ENCODE measurements around the gene C10orf143.

Gene C10orf143

DNA sequence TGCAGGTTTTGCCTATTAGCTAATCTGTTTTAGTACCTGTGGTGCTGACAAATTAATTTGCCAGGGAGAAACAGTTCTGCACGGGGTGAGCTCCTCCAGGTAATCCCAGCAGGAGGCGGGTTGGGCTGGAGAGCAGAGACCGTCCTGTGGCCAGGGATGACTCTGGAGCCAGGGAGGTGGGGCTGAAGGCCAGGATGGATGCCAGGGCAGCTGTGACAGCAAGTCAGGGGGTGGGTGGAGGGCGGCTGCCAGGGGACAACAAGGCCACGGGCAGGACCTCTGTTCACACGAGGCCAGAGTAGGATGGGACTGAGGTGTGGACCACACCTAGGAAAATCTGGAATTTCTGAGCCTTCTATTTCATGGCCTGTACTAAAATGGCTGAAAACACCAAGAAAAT is 48.9 kb downstream of the C10orf143 start:
- in situ Hi-C loops (cut with MboI; ENCODE audit: low sequenced_read_pairs), result no loop called here

DNA sequence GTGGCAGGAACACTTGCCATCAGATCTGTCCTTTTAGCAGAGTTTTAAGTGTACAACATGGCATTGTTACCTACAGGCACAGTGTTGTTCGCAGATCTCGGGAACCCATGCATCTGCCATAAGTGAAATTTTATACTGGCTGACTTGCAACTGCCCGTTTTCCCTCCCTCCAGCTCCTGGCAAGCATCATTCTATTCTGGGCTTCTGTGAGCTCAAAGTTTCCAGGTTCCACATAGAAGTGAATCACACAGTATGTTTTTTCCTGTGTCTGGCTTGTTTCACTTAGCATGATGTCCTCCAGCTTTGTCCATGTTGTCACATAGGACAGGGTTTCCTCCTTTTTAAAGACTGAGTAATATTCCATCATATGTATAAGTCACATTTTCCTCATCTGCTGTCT is 56.6 kb downstream of the C10orf143 start:
- in situ Hi-C loops (cut with MboI; ENCODE audit: low sequenced_read_pairs), result no loop called here

DNA sequence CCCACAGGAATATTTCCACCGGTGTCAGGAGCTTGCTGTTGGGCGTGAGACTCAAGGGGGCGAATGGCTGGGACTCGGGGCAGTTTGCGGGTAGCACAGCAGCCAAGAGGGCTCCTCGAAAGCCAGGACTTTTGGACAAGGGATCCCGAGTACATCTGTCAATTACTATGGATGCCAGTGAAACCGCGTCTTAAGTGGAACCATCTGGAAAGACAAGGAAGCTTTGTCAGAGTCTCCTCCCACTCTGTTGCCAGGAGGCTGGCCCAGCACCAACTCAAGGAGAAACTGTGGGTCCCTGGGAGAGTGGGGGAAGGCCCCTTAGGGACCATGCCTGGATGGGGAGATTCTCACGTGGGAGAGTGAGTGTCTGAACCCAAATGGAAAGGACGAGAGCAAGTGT is 57.1 kb downstream of the C10orf143 start:
- in situ Hi-C loops (cut with MboI; ENCODE audit: low sequenced_read_pairs), result no loop called here

DNA sequence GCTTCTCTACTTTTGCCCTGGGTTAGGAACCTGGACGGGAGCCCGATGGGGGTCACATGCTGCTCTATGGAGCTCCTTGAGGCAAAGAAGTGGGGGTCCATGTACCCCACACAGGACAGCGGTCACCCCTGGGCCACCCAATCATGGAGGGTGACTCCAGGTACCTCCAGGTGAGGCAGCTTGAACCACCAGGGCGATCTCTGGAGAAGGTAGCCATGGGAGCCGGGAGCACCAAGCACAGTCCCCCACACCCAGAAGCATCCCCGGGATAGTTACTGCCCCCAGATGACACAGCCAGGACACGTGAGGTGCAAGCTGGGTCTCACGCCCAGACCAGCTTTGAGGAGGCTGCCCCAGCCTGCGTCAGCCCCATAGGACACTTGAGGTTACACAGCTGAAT is 58.4 kb downstream of the C10orf143 start:
- in situ Hi-C loops (cut with MboI; ENCODE audit: low sequenced_read_pairs), result no loop called here

DNA sequence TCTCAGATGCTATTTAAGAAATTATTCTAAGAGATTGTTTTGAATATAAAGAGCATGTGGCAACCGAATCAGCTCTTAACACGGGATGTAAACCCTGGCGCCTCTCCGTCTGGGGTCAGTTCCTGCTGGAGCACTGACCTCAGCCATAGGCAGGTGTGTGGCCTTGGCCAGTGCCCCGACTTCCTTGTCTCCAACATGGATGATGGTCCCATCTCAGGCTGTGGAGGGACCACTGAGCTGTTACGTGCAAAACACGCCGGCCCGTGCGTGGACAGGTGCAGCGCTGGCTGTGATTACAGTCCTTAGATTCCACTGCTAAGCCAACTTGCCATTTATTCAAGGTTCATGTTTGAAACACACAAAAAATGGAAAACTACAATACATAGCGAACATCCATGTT is 59.9 kb downstream of the C10orf143 start:
- in situ Hi-C loops (cut with MboI; ENCODE audit: low sequenced_read_pairs), result no loop called here

DNA sequence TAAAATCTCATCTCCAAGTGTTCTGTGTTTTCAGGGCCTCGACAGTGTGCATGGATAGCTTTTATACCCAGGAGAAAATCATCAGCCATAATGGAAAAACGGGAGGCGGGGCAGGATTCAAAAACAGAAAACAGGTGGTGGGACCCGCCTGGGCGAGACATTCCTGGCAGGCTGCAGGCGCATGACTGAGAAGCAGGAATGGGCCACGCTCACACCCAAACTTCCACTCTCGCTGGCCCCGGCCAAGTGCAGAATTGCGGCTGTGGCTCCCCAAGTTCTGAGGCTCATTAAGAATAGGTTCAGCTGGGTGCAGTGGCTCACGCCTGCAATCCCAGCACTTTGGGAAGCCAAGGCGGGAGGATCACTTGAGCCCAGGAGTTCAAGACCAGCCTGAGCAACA is 60.6 kb downstream of the C10orf143 start:
- in situ Hi-C loops (cut with MboI; ENCODE audit: low sequenced_read_pairs), result no loop called here

DNA sequence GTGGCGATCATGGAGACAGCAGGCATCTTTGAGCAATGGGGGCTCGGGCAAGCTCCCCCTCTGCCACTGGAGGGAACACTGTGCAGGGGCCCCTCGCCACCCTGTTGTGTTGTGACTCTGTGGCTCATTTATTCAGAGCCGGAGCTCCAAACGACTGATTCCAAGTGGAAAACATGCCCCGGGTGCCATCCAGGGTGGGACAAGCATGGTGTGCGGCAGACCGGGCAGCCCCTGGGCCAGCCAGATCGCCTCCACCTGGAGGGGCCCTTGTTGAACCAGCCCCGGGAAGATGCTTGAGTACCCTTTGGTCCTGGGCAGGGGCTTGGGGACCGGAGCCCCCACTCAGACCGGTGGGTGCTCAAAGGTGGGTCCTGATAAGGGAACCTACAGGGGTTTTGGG is 61.4 kb downstream of the C10orf143 start:
- in situ Hi-C loops (cut with MboI; ENCODE audit: low sequenced_read_pairs), result no loop called here

DNA sequence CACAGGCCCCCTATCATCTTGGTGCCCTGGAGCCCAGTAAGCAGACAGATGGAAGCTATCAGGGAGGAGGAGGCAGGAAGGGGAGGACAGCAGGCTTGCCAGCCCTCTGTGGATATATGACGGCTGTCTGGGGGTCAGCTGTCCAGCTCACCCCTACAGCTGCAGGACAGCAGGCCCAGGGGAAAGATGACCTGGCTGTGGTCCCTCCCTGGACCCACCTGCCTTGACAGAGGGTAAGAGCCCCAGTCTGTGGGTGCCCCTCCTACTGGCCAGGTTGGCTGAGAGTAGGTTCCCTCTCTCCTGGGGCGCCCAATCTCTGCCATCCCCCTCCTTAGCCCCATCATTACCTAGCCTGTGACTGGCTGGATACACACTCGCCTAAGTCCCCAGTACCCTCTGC is 62.5 kb downstream of the C10orf143 start:
- in situ Hi-C loops (cut with MboI; ENCODE audit: low sequenced_read_pairs), result no loop called here

DNA sequence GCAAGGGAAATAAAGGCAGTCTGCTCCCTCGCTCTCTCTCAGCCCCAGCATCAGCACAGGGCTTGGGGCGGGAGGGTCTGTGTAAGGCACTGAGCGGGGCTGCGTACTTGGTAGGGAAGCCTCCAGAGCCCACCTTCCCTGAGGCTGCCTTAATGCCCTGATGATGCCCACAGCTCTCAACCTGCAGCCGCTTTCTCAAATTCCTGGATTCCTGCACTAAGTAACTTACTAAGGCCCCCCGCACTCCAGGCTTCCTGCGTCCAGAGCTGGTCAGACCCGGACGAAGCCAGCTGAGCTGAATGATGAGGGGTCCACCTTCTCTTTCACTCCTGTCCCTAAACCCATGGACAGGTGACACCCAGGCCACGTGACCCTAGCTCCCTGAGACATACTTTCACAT is 63.3 kb downstream of the C10orf143 start:
- in situ Hi-C loops (cut with MboI; ENCODE audit: low sequenced_read_pairs), result no loop called here

DNA sequence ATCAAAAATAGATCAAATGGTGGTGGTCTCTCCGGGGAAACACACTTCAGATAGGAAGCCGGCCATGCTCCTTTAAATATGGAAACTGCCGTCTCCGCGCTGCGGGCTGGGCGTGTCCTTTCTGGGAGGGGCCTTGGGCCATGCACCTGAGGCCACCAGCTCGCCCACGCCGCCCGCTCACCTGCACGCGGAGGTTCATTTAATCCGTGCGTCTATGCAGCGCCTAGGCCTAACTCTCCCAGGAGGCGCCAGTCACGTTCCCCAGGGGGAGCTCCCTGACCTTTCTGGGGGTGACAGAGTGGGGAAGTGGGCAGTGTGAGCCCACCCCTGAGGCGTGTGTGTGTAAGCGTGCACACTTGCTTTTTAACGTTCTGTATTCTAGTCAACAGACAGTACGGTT is 64.0 kb downstream of the C10orf143 start:
- in situ Hi-C loops (cut with MboI; ENCODE audit: low sequenced_read_pairs), result no loop called here

DNA sequence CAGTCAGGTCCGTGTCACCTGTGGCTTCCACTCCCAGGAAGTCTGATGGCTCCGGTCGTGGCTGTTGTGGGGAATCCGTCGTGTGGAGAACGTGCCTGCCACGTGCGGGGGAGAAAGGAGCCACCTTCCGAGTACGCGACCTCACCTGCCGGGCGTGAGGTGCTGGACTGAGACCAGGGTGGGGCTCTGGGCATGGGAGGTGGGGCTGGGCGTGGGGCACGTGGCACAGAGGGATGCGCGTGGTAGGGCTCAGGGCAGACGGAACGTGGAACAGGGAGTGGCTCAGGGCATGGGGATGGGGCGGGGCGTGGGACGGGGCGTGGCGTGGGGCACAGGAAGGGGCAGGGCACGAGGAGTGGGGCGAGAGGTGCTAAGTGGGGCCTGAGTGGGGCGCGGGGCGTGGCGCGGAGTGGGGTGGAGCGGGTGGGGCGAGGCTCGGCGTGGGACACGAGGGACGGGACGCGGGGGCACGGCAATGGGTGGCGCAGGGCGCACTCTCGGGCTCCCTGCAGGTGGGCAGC is 64.8 kb downstream of the C10orf143 start:
- in situ Hi-C loops (cut with MboI; ENCODE audit: low sequenced_read_pairs), result no loop called here

DNA sequence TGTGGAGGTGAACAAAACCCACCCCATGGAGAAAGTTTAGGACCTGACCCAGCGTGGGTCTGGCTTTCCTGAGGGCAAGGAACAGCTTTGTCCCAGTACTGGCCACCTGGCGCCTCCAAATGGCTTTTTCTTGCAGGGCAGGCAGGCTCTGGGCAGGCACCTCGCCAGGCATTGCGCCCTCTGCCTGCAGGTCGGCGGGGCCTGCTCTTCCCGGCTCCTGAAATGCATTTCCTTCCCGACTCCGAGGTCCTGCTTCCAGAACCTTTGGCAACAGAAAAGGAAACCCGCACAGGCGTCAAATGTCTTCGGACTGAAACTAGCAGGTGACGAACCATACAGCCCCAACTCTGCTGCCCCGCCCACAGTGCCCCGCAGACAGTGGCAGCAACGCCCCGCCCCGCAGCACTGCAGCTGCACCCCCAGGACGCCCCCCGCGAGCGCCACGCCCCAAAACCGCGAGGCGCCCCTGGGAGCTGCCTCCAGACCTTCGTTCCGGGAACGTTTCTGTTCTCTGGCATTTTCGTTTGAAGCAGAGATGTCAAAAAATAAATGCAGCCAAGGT is 65.5 kb downstream of the C10orf143 start:
- in situ Hi-C loops (cut with MboI; ENCODE audit: low sequenced_read_pairs), result no loop called here

DNA sequence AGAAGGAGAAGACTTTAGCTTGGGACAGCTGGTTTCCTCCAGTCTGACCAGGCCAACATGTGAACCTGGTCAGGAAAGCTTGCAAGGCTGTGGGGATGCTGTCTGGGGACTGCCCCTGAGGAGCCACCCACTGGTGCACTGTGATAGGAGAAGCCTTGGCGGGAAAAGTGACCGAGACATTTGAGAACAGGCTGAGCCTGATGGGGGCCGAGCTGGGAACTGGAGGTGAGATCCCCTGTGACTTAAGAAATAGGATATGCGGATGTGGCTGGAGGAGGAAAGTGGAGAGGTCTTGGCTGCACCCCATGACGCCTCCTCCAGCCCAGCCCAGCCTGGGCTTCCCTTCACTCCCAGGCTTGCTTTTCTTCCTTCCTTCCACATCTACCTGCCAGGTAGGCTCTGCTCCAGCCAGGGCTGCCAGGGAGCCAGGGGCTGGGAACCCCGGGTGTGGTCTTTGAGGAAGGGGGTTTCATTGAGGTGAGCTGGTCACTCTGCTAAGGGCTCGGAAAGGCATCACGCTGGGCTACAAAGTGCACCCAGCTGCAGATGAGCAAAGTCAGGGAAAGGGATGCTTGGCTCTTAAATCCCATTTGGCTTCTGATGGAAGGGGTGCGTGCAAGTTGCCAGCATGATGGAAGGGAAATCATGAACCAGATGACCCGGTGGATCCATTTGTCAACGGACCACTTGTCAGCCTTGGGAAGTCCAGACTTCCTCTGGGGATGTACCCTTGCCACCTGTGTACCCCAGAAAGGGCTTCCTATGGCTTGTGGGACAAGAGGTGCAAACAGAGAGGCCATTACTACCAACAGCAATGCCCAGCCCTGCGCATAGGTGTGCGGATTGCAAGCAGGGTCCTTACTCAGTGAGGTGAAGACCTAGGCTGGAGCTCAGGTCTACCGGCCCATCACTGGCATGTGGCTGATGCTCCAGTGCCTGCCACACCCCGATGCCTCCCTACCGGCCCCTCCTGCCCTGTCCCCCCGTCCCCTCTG is 66.3 kb downstream of the C10orf143 start:
- in situ Hi-C loops (cut with MboI; ENCODE audit: low sequenced_read_pairs), result no loop called here

DNA sequence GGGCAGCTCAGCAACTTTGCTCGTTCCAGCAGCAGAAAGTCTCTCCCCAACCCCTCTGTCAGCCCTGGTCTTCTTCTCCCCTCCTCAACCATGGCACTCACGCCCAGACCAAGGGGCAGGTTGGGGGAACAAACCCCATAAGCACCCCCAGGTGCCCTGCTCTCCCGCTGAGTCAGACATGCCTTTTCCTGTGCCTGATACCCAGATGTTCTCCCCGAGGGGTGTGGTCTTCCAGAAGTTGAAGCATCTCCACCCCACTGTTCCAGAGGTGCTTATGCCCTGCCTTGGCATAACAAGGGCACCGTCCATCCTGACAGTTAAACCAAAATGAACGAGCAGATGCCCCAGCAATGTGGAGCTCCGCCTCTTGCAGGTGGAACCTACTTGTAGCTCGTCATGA is 67.1 kb downstream of the C10orf143 start:
- in situ Hi-C loops (cut with MboI; ENCODE audit: low sequenced_read_pairs), result no loop called here

DNA sequence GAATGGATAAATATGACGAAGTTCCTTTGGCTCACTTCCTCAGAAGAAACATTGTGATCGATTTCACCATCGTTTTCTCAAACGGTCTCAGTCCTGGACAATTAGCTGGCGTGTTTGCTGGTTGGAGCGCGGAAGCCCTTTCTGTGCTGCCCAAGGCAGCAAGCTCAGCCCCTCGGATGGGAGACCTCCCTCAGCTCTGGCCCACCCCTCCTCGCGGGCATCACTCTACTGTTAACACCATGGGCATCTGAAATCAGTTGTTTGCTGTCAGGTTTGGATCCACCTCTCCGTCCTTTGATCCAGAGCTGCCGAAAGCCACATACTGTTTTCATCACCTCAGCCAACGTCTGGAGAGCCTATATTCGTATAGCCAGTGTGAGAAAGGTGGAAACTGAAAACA is 68.2 kb downstream of the C10orf143 start:
- in situ Hi-C loops (cut with MboI; ENCODE audit: low sequenced_read_pairs), result no loop called here

DNA sequence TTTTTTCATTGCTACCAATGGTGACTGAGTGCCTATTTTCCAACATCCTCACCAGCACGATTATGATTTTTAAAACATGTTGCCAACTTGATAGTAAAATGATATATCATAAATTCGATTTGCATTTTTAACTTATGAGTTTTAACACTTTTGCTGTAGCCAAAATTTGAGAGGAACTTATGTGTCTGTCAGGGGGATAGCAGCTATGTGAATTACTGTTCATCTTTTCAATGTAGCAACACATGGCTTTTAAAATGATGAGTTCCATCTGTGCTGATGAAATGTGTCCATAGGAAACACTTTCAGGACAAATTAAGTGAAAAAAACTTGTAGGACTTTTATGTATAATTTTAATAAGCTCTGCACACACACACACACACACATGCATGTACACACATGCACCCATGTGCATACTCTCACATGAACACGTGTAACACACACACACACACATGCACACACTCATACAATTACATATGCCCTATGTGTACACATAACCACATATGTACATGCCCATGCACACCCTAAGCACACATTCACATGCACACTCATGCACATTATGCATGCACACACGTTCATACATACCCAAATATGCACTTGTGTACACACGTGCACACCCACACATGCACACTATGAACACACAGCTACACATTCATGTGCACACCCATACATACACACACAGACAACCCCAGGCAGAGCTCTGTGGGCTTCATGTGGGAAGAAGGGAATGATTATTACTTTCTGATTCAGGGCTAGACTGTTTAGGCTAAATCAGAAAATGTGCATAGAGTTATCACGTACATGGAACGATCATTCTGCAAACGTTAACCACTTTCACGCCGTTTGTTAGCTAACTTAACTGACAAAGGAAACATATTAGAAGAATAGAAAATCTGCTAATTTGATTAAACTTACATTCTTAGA is 68.9 kb downstream of the C10orf143 start:
- in situ Hi-C loops (cut with MboI; ENCODE audit: low sequenced_read_pairs), result no loop called here

DNA sequence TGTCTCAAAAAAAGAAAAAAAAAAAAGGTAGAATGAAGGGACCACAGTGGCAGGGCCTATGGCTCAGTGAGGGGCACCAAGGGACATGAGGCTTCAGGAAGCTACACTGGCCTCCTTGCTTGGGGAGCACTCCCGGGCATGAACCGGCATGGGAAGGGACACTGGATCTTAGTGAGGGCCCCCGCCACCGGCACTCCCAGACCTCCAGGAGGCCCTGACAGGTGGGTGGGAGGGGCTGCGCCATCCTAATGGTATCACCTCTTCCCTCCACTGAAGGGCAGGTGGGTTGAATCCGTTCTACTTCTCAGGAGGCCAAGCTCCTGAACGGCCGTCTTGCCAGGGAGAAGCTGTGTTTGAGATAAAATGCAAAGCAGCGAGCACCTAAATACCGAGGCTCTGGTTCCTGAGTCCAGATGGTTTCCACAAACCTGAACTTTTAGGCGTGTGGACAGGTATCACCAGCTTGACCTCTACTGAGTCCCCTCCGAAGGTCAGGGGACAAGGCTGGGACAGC is 69.8 kb downstream of the C10orf143 start:
- in situ Hi-C loops (cut with MboI; ENCODE audit: low sequenced_read_pairs), result no loop called here

DNA sequence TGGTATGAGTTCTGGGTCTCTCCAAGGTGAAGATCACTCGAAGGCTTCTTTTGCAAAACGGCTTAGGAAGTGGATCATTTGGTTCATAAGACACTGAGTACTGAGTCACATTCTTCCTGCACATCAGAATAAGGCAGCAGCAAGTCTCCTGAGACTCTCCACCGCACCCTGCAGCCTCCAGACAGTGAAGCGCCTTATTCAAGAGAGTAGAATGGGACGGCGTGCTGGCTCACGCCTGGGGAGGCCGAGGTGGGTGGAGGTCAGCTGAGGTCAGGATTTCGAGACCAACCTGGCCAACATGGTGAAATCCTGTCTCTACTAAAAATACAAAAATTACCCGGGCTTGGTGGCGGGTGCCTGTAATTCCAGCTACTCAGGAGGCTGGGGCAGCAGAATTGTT is 70.3 kb downstream of the C10orf143 start:
- in situ Hi-C loops (cut with MboI; ENCODE audit: low sequenced_read_pairs), result no loop called here

DNA sequence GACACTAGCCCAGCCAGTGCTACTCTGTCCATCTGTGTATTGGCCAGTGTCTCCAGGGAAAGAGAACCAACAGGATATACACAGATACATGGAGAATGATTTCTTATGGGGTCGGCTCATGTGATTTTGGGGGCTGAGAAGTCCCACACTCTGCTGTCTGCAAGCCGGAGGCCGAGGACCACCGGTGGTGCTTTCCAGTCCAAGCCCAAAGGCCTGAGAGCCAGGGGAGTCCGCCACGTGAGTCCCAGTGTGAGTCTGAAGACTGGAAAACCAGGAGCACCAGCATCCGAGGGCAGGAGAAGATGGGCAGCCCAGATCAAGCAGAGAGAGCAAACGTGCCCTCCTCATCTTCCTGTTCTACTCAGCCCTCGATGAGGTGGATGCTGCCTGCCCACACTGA is 71.5 kb downstream of the C10orf143 start:
- in situ Hi-C loops (cut with MboI; ENCODE audit: low sequenced_read_pairs), result no loop called here

DNA sequence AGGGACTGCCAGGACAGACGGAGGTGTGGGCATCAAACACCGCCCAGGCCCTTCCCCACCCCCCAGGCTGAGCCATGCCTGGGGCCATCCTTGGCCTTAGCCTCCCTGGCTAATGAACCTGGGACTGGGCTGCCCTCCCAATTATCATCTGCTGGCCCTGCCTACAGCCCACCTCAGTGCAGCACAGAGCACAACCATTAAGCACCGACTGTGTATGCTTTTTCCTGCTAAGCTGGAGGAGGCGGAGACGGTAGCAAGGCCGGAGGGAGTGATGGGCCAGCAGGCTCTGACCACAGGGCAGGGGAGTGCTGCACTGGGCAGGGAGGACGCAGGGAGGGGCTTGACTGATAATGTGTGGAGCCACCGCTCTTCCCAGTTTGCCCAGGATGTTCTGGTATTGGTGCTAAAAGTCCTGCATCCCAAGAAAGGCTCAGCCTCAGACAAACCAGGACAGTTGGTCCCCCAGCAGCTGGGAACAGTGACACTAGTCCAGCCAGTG is 72.0 kb downstream of the C10orf143 start:
- in situ Hi-C loops (cut with MboI; ENCODE audit: low sequenced_read_pairs), result no loop called here
